ENCODE measurements around the gene PALD1.

DNA sequence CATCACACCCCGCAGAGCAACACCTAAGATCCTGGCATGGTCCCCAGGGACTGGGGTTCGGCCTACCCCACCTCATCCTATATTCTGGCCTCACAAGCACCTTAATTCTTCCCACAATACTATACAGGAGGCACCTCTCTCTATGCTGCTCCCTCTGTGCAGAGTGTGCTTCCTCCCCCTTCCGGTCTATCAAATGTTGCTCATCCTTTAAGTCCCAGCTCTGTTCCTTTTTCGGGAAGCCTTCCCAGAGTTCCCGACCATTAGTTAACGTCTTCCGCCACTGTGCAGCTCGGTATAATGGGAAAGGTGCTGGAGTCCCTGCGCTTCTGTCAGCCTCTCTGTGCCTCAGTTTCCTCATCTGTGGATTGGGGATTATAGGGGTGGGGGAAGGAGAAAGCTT is 21.8 kb downstream of the PALD1 start:
- TF ChIP-seq, protein P1, sequence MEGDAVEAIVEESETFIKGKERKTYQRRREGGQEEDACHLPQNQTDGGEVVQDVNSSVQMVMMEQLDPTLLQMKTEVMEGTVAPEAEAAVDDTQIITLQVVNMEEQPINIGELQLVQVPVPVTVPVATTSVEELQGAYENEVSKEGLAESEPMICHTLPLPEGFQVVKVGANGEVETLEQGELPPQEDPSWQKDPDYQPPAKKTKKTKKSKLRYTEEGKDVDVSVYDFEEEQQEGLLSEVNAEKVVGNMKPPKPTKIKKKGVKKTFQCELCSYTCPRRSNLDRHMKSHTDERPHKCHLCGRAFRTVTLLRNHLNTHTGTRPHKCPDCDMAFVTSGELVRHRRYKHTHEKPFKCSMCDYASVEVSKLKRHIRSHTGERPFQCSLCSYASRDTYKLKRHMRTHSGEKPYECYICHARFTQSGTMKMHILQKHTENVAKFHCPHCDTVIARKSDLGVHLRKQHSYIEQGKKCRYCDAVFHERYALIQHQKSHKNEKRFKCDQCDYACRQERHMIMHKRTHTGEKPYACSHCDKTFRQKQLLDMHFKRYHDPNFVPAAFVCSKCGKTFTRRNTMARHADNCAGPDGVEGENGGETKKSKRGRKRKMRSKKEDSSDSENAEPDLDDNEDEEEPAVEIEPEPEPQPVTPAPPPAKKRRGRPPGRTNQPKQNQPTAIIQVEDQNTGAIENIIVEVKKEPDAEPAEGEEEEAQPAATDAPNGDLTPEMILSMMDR (conservative IDR thresholded peaks at IDR 0.05; ENCODE audit: low read depth in 2 of 2), result no peak
- TF ChIP-seq POLR2AphosphoS5 (IDR thresholded peaks at IDR 0.05; ENCODE audit: low read depth), result no peak
- TF ChIP-seq EZH2 (IDR thresholded peaks at IDR 0.05; ENCODE audit: low read depth, unreplicated experiment), result no peak
- TF ChIP-seq, protein P2, sequence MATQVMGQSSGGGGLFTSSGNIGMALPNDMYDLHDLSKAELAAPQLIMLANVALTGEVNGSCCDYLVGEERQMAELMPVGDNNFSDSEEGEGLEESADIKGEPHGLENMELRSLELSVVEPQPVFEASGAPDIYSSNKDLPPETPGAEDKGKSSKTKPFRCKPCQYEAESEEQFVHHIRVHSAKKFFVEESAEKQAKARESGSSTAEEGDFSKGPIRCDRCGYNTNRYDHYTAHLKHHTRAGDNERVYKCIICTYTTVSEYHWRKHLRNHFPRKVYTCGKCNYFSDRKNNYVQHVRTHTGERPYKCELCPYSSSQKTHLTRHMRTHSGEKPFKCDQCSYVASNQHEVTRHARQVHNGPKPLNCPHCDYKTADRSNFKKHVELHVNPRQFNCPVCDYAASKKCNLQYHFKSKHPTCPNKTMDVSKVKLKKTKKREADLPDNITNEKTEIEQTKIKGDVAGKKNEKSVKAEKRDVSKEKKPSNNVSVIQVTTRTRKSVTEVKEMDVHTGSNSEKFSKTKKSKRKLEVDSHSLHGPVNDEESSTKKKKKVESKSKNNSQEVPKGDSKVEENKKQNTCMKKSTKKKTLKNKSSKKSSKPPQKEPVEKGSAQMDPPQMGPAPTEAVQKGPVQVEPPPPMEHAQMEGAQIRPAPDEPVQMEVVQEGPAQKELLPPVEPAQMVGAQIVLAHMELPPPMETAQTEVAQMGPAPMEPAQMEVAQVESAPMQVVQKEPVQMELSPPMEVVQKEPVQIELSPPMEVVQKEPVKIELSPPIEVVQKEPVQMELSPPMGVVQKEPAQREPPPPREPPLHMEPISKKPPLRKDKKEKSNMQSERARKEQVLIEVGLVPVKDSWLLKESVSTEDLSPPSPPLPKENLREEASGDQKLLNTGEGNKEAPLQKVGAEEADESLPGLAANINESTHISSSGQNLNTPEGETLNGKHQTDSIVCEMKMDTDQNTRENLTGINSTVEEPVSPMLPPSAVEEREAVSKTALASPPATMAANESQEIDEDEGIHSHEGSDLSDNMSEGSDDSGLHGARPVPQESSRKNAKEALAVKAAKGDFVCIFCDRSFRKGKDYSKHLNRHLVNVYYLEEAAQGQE (IDR thresholded peaks at IDR 0.05; ENCODE audit: unreplicated experiment), result no peak
- no peak for TF ChIP-seq EZH2phosphoT487 (IDR thresholded peaks at IDR 0.05; ENCODE audit: unreplicated experiment)
